ENCODE measurements around the gene ST14.

DNA sequence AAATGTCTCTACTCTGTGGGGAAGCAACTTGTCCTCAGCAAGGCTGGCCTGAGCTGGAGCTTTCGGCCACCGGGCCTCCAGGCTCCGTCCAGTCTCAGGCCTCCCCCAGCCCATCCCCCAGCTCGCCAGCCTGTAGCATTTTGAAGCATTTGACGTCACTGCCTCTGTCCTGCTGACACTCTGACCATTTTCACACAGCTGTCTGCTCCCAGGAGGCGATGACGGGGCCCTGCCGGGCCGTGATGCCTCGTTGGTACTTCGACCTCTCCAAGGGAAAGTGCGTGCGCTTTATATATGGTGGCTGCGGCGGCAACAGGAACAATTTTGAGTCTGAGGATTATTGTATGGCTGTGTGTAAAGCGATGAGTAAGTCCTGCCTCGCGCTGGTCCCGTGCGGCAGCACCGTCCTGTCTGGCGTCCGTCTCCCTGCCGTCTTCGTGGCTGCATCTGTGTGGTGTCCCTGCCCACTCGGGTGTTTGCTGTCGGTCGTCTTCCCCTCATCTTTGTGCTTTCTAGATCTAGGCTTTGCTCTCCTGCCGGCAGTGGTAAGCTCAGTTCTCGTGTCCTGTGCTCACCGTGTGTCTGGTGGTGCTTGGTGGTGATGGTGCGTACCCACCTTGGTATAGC is 36.1 kb upstream of the ST14 start:
- TF ChIP-seq, protein P1, sequence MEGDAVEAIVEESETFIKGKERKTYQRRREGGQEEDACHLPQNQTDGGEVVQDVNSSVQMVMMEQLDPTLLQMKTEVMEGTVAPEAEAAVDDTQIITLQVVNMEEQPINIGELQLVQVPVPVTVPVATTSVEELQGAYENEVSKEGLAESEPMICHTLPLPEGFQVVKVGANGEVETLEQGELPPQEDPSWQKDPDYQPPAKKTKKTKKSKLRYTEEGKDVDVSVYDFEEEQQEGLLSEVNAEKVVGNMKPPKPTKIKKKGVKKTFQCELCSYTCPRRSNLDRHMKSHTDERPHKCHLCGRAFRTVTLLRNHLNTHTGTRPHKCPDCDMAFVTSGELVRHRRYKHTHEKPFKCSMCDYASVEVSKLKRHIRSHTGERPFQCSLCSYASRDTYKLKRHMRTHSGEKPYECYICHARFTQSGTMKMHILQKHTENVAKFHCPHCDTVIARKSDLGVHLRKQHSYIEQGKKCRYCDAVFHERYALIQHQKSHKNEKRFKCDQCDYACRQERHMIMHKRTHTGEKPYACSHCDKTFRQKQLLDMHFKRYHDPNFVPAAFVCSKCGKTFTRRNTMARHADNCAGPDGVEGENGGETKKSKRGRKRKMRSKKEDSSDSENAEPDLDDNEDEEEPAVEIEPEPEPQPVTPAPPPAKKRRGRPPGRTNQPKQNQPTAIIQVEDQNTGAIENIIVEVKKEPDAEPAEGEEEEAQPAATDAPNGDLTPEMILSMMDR (IDR thresholded peaks at IDR 0.05) = no peak
- TF ChIP-seq EZH2 (IDR thresholded peaks at IDR 0.05) = no peak
